Activated CD8-positive, alpha-beta T cell treated with anti-CD3 and anti-CD28 coated beads for 36 hours (primary cell): ENCODE measurements around the gene SUPT3H. TPM values are rescaled to one million over a fixed set of nuclear protein-coding genes. Genes with fewer than 3 reads are reported as not detected.
"Not testable (repeated sequence)": the region's sequence is repeated elsewhere in the genome, so short reads cannot be mapped to it uniquely, and the experiment has no call there.

Source experiments
- ATAC-seq: fragments of 200-7000 bp; cut with Tn5 transposase; one replicate; pipeline ENCODE4 v1.10.0; 2021; ENCODE audit warnings: mild to moderate bottlenecking, moderate library complexity
- CTCF ChIA-PET: fragments of 350-600 bp; sonication (Branson Sonifier 250); formaldehyde crosslinking; loops from one replicate; lab custom pipeline; 2021; ENCODE audit warnings: antibody characterized with exemption; lab: Charles Lee
- POLR2A ChIA-PET: fragments of 350-600 bp; sonication (Branson Sonifier 250); formaldehyde crosslinking; loops from one replicate; lab custom pipeline; 2021; ENCODE audit warnings: antibody characterized with exemption; lab: Charles Lee
- DNase-seq: peaks from one replicate; pipeline ENCODE4 v3.0.0-alpha.2; 2020
- H3K27ac Mint-ChIP-seq: one replicate; pipeline ENCODE4 v1.8.0; 2021; ENCODE audit warnings: mild to moderate bottlenecking, mixed read lengths
- H3K27me3 Mint-ChIP-seq: one replicate; pipeline ENCODE4 v1.8.0; 2021; ENCODE audit warnings: mixed read lengths
- H3K36me3 Mint-ChIP-seq: one replicate; pipeline ENCODE4 v1.8.0; 2021; ENCODE audit warnings: low read depth, mixed read lengths
- H3K4me1 Mint-ChIP-seq: one replicate; pipeline ENCODE4 v1.8.0; 2021; ENCODE audit warnings: low read depth, mixed read lengths
- H3K4me3 Mint-ChIP-seq: one replicate; pipeline ENCODE4 v1.8.0; 2021; ENCODE audit warnings: mild to moderate bottlenecking, moderate library complexity, mixed read lengths
- H3K9me3 Mint-ChIP-seq: one replicate; pipeline ENCODE4 v1.8.0; 2021; ENCODE audit warnings: mixed read lengths
- intact Hi-C: fragments of 100-400 bp; cut with micrococcal nuclease; formaldehyde crosslinking; loops from one replicate; pipeline ENCODE4 v1.10.0; 2022
- total RNA-seq, 2 experiments: library from RNA; stranded (reverse); gene quantifications; one replicate each; pipeline ENCODE4 v1.2.3, GENCODE V29; 2021
- TF ChIP-seq, protein P1 (sequence below): fragments of 200-600 bp; IDR thresholded peaks from one replicate; pipeline ENCODE4 v1.8.0; 2022; ENCODE audit warnings: antibody characterized with exemption, mild to moderate bottlenecking

SUPT3H gene
- total RNA-seq, 2 experiments from 2014 or later, result 20.0 to 20.2 TPM

DNA sequence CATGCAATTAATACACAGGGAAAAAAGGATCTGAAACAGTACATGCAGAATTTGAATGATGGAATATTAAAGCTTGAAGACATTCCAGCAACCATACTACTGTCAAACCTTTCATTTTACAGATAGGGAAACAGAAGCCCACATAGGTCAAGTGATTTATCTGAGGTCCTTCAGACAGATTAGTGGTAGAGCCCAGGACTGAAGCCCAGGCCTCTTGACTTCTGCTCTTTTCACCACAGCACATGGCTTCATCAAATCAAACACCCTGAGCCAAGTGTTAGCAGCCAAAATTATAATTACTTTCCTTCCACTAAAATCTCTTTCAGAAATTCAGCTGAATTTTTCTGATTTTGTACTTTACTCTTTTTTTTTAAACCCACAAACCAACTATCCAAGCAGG lies 485.2 kb downstream of the SUPT3H start:
- DNase-seq (no peak), ATAC-seq (no peak)
- H3K9me3 Mint-ChIP-seq, result peaks cover 5% of the 10 kb centered on the region
- no peaks in the 10 kb centered on the region for H3K27me3 Mint-ChIP-seq
- TF ChIP-seq, protein P1, sequence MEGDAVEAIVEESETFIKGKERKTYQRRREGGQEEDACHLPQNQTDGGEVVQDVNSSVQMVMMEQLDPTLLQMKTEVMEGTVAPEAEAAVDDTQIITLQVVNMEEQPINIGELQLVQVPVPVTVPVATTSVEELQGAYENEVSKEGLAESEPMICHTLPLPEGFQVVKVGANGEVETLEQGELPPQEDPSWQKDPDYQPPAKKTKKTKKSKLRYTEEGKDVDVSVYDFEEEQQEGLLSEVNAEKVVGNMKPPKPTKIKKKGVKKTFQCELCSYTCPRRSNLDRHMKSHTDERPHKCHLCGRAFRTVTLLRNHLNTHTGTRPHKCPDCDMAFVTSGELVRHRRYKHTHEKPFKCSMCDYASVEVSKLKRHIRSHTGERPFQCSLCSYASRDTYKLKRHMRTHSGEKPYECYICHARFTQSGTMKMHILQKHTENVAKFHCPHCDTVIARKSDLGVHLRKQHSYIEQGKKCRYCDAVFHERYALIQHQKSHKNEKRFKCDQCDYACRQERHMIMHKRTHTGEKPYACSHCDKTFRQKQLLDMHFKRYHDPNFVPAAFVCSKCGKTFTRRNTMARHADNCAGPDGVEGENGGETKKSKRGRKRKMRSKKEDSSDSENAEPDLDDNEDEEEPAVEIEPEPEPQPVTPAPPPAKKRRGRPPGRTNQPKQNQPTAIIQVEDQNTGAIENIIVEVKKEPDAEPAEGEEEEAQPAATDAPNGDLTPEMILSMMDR, result no peak
- ChIA-PET CTCF (no interaction called here), POLR2A (no interaction called here)
- H3K4me3 Mint-ChIP-seq, result no peak overlapping the region
- intact Hi-C loops, result no loop called here
- peaks cover 10% of the 10 kb centered on the region for H3K36me3 Mint-ChIP-seq
- H3K4me1 Mint-ChIP-seq, result no peaks in the 10 kb centered on the region
- no peak overlapping the region for H3K27ac Mint-ChIP-seq

DNA sequence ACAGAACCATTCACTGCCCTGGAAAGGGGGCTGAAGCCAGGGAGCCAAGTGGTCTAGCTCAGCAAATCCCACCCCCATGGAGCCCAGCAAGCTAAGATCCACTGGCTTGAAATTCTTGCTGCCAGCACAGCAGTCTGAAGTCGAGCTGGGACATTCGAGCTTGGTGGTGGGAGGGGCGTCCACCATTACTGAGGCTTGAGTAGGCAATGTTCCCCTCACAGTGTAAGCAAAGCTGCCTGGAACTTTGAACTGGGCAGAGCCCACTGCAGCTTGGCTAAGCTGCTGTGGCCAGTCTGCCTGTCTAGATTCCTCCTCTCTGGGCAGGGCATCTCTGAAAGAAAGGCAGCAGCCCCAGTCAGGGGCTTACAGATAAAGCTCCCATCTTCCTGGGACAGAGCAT lies 498.7 kb downstream of the SUPT3H start:
- POLR2A ChIA-PET, DNase-seq, H3K27ac Mint-ChIP-seq, CTCF ChIA-PET, H3K4me3 Mint-ChIP-seq, H3K27me3 Mint-ChIP-seq, ATAC-seq, intact Hi-C loops, H3K4me1 Mint-ChIP-seq: not testable (repeated sequence)
- Mint-ChIP-seq H3K9me3 (peaks cover 24% of the 10 kb centered on the region), H3K36me3 (peaks cover 53% of the 10 kb centered on the region)

DNA sequence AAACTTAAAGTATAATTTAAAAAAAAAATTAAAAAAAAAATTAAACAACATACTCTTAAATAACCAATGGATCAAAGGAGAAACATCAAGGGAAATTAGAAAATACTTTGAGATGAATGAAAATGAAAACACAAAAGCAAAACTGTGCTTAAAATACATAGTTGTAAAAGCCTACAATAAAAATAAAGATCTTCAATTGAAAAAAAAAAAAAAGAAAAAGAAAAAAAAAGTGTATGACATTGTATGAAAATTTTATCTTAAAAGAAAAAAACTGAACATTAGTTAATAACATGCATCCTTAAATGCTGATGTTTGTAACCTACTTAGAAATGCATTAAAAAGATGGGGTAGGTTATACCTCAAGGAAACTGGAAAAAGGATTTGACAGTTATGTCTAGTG lies 501.1 kb downstream of the SUPT3H start:
- DNase-seq, POLR2A ChIA-PET, intact Hi-C loops, H3K27ac Mint-ChIP-seq, H3K27me3 Mint-ChIP-seq, H3K4me1 Mint-ChIP-seq, ATAC-seq, H3K4me3 Mint-ChIP-seq, H3K9me3 Mint-ChIP-seq, CTCF ChIA-PET: not testable (repeated sequence)
- peaks cover 34% of the 10 kb centered on the region for H3K36me3 Mint-ChIP-seq

DNA sequence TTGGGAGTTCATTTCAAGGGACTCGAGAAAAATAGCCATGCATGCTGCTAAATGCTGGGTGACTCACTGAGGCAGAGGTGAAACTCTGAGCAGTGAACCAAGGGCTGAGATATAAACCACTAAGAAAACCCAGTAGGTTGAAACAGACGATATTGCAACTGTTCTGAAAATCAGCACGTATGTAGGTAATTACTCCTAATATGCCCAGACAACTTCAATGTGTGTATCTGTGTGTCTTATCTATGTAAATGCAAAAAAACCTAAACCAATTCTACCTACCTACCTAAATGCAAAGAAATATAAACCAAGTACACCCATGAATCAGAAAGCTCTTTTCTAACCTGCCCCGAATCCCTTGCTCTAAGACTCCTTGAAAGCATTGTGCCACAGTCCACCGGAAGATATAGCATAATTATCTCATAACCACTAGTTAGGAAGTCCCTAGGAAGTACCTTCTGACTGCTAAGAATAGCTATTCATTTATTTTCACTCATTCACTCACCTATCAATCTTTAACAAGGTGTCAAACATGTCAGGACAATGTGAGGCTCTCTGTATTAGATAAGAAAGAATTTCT lies 508.3 kb downstream of the SUPT3H start:
- TF ChIP-seq, protein P1, result no peak
- Mint-ChIP-seq H3K4me3 (peak overlapping the region; percentile 4), H3K27me3 (no peaks in the 10 kb centered on the region), H3K36me3 (peaks cover 28% of the 10 kb centered on the region), H3K4me1 (peaks cover 28% of the 10 kb centered on the region), H3K27ac (peak overlapping the region; percentile 55), H3K9me3 (peaks cover 15% of the 10 kb centered on the region)
- intact Hi-C loops, result no loop called here
- ATAC-seq, result peak; percentile 90
- ChIA-PET POLR2A (no interaction called here), CTCF (no interaction called here)
- peak; percentile 38 for DNase-seq

DNA sequence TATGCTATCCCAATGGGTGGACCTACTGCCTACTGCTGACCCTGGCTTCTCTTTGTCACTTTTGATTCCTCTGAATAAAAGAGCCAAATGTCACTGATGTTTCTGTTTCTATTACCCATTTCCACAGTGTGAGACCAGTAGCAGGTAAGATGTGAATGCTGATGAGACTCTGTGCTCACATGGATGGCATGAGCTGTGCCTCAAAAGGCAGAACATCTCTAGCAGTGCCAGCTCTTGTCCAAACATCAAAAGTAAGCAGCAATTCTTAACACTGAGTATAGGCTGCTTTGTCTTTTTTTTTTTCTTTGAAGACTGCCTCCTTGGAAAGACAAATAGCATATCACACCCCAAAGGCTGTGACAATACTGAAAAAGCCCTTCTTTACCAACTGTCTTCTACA lies 508.8 kb downstream of the SUPT3H start:
- peaks cover 33% of the 10 kb centered on the region for H3K36me3 Mint-ChIP-seq
- peaks cover 20% of the 10 kb centered on the region for H3K9me3 Mint-ChIP-seq
- CTCF ChIA-PET, result no interaction called here
- intact Hi-C loops, result no loop called here
- DNase-seq (no peak), ATAC-seq (peak; percentile 54)
- H3K27ac Mint-ChIP-seq, result peak overlapping the region; percentile 55
- no peaks in the 10 kb centered on the region for H3K27me3 Mint-ChIP-seq
- POLR2A ChIA-PET, result no interaction called here
- peaks cover 28% of the 10 kb centered on the region for H3K4me1 Mint-ChIP-seq
- H3K4me3 Mint-ChIP-seq, result peak overlapping the region; percentile 4
- TF ChIP-seq, protein P1, result no peak

DNA sequence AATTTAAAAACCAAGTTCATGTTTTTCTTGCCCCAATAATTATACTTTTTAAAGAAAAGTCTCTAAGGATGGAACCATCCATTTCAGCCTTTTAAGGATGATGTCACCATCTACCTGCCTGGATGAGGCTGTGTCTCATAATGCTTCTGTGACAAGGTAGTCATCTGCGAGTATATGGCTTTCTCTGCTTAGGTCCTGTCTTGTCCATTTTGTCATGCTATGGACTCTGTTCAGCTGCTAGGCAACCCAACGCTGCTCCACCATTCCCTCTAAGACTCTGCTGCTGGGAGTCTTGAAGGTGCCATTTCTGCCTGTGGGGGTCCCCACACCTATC lies 509.4 kb downstream of the SUPT3H start:
- DNase-seq (no peak), ATAC-seq (no peak)
- Mint-ChIP-seq H3K9me3 (peaks cover 21% of the 10 kb centered on the region), H3K27me3 (no peaks in the 10 kb centered on the region), H3K4me3 (no peak overlapping the region), H3K27ac (peak overlapping the region; percentile 55), H3K4me1 (peaks cover 28% of the 10 kb centered on the region), H3K36me3 (peaks cover 37% of the 10 kb centered on the region)
- intact Hi-C loops, result no loop called here
- ChIA-PET CTCF (no interaction called here), POLR2A (interaction anchor here (1.0 kb wide), 1 partner anchor 510 kb away, joined by 4 read pairs; the partner anchor contains the start of gene SUPT3H)
- TF ChIP-seq, protein P1, result no peak
